HepG2 (cell line): ENCODE measurements around the gene LMOD3. TPM values are rescaled to one million over a fixed set of nuclear protein-coding genes. Genes with fewer than 3 reads are reported as not detected.

Experiments
- ATAC-seq: fragments of 200-7000 bp; cut with Tn5 transposase; 3 replicates; pipeline ENCODE4 v1.9.1; 2020; ENCODE audit warnings: mild to moderate bottlenecking, moderate library complexity
- BruUV-seq: library from RNA; stranded (reverse); fragments of 400-500 nt; replicated peaks from 2 replicates; lab custom pipeline; 2021; lab: Mats Ljungman, UMichigan
- CTCF ChIA-PET: fragments of 300-600 bp; formaldehyde crosslinking; extraction: SDS; loops from one replicate; lab custom pipeline; 2021; ENCODE audit warnings: low total read pairs, inconsistent platforms, low intra/inter-chr PET ratio; lab: Yijun Ruan, JAX
- POLR2A ChIA-PET: fragments of 350-600 bp; sonication (Branson Sonifier 250); formaldehyde crosslinking; loops from one replicate; lab custom pipeline; 2020; ENCODE audit warnings: antibody characterized with exemption, inconsistent platforms; lab: Yijun Ruan, JAX
- DNase-seq: peaks from one replicate; pipeline ENCODE4 v3.0.0-alpha.2; 2015; ENCODE audit warnings: low spot score
- FAIRE-seq: peaks from 3 replicates; lab custom pipeline; 2011; peaks lifted over from hg19 to GRCh38; lab: Jason Lieb, UNC
- H2AFZ ChIP-seq: one replicate; pipeline ENCODE4 v1.6.1; 2011; ENCODE audit warnings: low read length, inconsistent platforms
- H3K27ac ChIP-seq: fragments of 300-600 bp; 3 replicates; pipeline ENCODE4 v1.8.0; 2011; ENCODE audit warnings: mixed run types, mild to moderate bottlenecking, mixed read lengths, low read length, inconsistent platforms; ENCODE audit not compliant: insufficient read depth; ENCODE audit errors: extremely low read length
- H3K27me3 ChIP-seq, 2 experiments: fragments of 200-600 bp in 1 of 2; 2 replicates in 1 of 2; 3 replicates in 1 of 2; pipeline versions ENCODE4 v1.6.0 to v1.8.0; 2011; ENCODE audit warnings: low read length in 2 of 2, mild to moderate bottlenecking in 2 of 2, moderate library complexity in 2 of 2, inconsistent platforms in 1 of 2; ENCODE audit not compliant: insufficient read depth in 2 of 2, control insufficient read depth in 1 of 2
- H3K36me3 ChIP-seq, 2 experiments: fragments of 200-600 bp in 1 of 2; replicated peaks in 1 of 2; 2 replicates in 1 of 2; 3 replicates in 1 of 2; pipeline versions ENCODE4 v1.5.1 to v1.8.0; 2011; ENCODE audit warnings: low read length in 2 of 2, inconsistent platforms in 1 of 2; ENCODE audit not compliant: insufficient read depth in 2 of 2, control insufficient read depth in 1 of 2
- H3K4me1 ChIP-seq: 2 replicates; pipeline ENCODE4 v1.5.1; 2012; ENCODE audit warnings: low read length, inconsistent platforms; ENCODE audit not compliant: insufficient read depth
- H3K4me2 ChIP-seq: 2 replicates; pipeline ENCODE4 v1.6.0; 2011; ENCODE audit warnings: low read depth, low read length, inconsistent platforms
- H3K4me3 ChIP-seq, 3 experiments: fragments of 200-600 bp in 1 of 3; sonication (generic), shearing (Covaris generic) in 1 of 3; replicated peaks in 1 of 3; 2 replicates each; pipeline ENCODE4 v1.5.1; 2011 to 2016; ENCODE audit warnings: low read length in 3 of 3, inconsistent platforms in 2 of 3, low read depth in 2 of 3, mild to moderate bottlenecking in 2 of 3, control low read depth in 1 of 3, mixed read lengths in 1 of 3; ENCODE audit not compliant: insufficient read depth in 1 of 3
- H3K79me2 ChIP-seq: one replicate; pipeline ENCODE4 v1.6.1; 2011; ENCODE audit warnings: low read length, inconsistent platforms; ENCODE audit not compliant: insufficient read depth
- H3K9ac ChIP-seq: 2 replicates; pipeline ENCODE4 v1.6.0; 2011; ENCODE audit warnings: mild to moderate bottlenecking, low read depth, low read length, inconsistent platforms; ENCODE audit not compliant: insufficient read depth
- H3K9me3 ChIP-seq: 2 replicates; pipeline ENCODE4 v1.5.1; 2012; ENCODE audit warnings: mild to moderate bottlenecking, low read length
- H4K20me1 ChIP-seq: 2 replicates; pipeline ENCODE4 v1.6.0; 2011; ENCODE audit warnings: inconsistent platforms, mild to moderate bottlenecking, low read length, moderate library complexity; ENCODE audit not compliant: insufficient read depth
- FOSL2 ChIP-seq: sonication (generic); formaldehyde crosslinking; IDR thresholded peaks from 2 replicates; pipeline ENCODE4 v1.4.0; 2020; ENCODE audit warnings: missing genetic modification reagents
- MNT ChIP-seq: fragments of 450-650 bp; IDR thresholded peaks from 2 replicates; pipeline ENCODE4 v1.6.1; 2016
- NCOA1 ChIP-seq: sonication (generic); formaldehyde crosslinking; IDR thresholded peaks from 2 replicates; pipeline ENCODE4 v1.9.0; 2021; ENCODE audit warnings: missing genetic modification reagents
- ZFX ChIP-seq: sonication (generic); formaldehyde crosslinking; IDR thresholded peaks from 2 replicates; pipeline ENCODE4 v1.4.0; 2020; ENCODE audit warnings: mild to moderate bottlenecking, low read depth, missing genetic modification reagents, moderate library complexity
- ZNF556 ChIP-seq: sonication (generic); formaldehyde crosslinking; IDR thresholded peaks from 2 replicates; pipeline ENCODE4 v1.4.0; 2020; ENCODE audit warnings: mild to moderate bottlenecking, missing genetic modification reagents, borderline replicate concordance
- WGBS: methylation state at CpG from one replicate; pipeline ENCODE4 v1.1.6; 2017; ENCODE audit warnings: low lambda C conversion rate; 5-methylcytosine and 5-hydroxymethylcytosine counted together
- in situ Hi-C: cut with HindIII; loops from 2 replicates; pipeline ENCODE4 v1.10.0; 2017; ENCODE audit warnings: low pct_unique_long_range_greater_than_20kb; ENCODE audit not compliant: extremely low pct_ligation_motif_present
- intact Hi-C: fragments of 100-400 bp; cut with micrococcal nuclease; formaldehyde crosslinking; loops from one replicate; pipeline ENCODE4 v1.10.0; 2022; ENCODE audit not compliant: unreplicated experiment
- polyA plus RNA-seq, 8 experiments: library from polyadenylated mRNA; depleted of rRNA in 3 of 8; stranded (reverse) in 7 of 8; unstranded in 1 of 8; fragments of >200 nt; fragmentation: Illumina TruSeq in 4 of 8; extraction: Trizol in 4 of 8; gene quantifications; 2 replicates each; pipeline versions ENCODE4 v1.2.1 to v1.2.3, GENCODE V29; 2011 to 2016; ENCODE audit warnings: low read depth in 4 of 8, missing spikeins in 1 of 8, mixed read lengths in 1 of 8; ENCODE audit not compliant: insufficient read depth in 1 of 8
- total RNA-seq, 5 experiments: library from RNA; depleted of rRNA; stranded (reverse); fragments of >200 nt; fragmentation: Illumina TruSeq; extraction: Trizol; gene quantifications; 2 replicates each; pipeline ENCODE4 v1.2.3, GENCODE V29; 2016; ENCODE audit warnings: low read depth in 1 of 5

Gene LMOD3
- total and polyA plus RNA-seq, 2 of the 13 experiments (the other 11 are each of a cell fraction or from before 2014, with no cell fraction given): not detected

- H3K4me2 ChIP-seq: peak overlapping the region; percentile 95
- no peaks in the 10 kb centered on the region for H3K36me3 ChIP-seq
- H3K79me2 ChIP-seq: peaks cover 9% of the 10 kb centered on the region
- 40% methylated on average over 8 of the region's 8 CpGs for WGBS
- peaks cover 48% of the 10 kb centered on the region for H3K4me1 ChIP-seq
- intact Hi-C loops (no loop called here), in situ Hi-C loops (no loop called here)
- BruUV-seq: no TSS peak
- no peaks in the 10 kb centered on the region for H4K20me1 ChIP-seq
- H3K27ac ChIP-seq: peak overlapping the region; percentile 64
- CTCF ChIA-PET: no interaction called here
- H3K9me3 ChIP-seq: no peaks in the 10 kb centered on the region
- ATAC-seq (peak; percentile 28), FAIRE-seq (no peak), DNase-seq (peak; percentile 41)
- H2AFZ ChIP-seq: peak overlapping the region; percentile 39
- TF ChIP-seq ZNF556 (CRISPR knock-in tag) (no peak), MNT (no peak), FOSL2 (CRISPR knock-in tag) (peak; percentile 44), ZFX (CRISPR knock-in tag) (peak; percentile 34; the same call in 1 of the 2 replicates), NCOA1 (CRISPR knock-in tag) (0 out of 2 replicates have a peak, but pooled peaks have one; percentile 8)
- H3K9ac ChIP-seq: peak overlapping the region; percentile 73
- no peaks in the 10 kb centered on the region; a peak in 1 of 5 replicates for H3K27me3 ChIP-seq
- peak overlapping the region; percentile 73 to 91 (median 88) for H3K4me3 ChIP-seq
- POLR2A ChIA-PET: interaction anchor here (2.8 kb wide), 1 partner anchor 34 kb away, joined by 18 read pairs; the partner anchor contains the start of gene TMF1
Measured at GRCh38 chr3:69085833-69086722, 36.3 kb downstream of the LMOD3 start.
